NCI-H345 treated with DMSO at 0.1 percent for 48 hours (cell line): ENCODE results near the gene ADH1B.
"Not testable (repeated sequence)": the region's sequence is repeated elsewhere in the genome, so short reads cannot be mapped to it uniquely, and the experiment has no call there.

Source experiments
- DNase-seq: peaks from one replicate; lab custom pipeline; 2025; ENCODE audit not compliant: unreplicated experiment; lab: John Stamatoyannopoulos, UW

Gene ADH1B

GRCh38 chr4:99324979-99325378 is 3.8 kb upstream of the ADH1B start:
- no peak for DNase-seq

- DNase-seq, result no peak
Observed at GRCh38 chr4:99324361-99324760, 3.2 kb upstream of the ADH1B start.

GRCh38 chr4:99323756-99324155 is 2.6 kb upstream of the ADH1B start:
- no peak for DNase-seq

- not testable (repeated sequence) for DNase-seq
Observed at GRCh38 chr4:99317811-99318210, 3.4 kb downstream of the ADH1B start.

GRCh38 chr4:99317354-99317753 is 3.8 kb downstream of the ADH1B start:
- no peak for DNase-seq

GRCh38 chr4:99315839-99316238 is 5.4 kb downstream of the ADH1B start:
- DNase-seq, result no peak

- no peak for DNase-seq
Observed at GRCh38 chr4:99314211-99314610, 7.0 kb downstream of the ADH1B start.

DNA sequence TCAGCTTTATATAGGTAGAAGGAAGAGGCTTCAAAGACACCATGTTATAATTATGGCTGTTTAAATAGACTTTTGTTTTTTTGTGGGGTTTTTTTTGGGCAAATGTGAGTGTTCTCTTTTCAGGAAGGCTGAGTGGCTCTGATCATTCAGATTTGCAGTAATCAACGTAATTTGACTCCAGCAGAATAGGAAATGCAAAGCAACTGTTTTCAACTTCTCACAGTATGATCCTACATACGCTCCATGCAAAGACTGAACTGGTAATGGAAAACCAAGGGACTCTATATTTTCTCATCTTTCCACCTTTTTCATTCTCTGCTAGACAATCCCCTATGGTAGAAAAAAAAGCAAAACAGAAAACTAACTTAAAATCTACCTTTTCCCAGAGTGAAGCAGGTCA is 10.8 kb downstream of the ADH1B start:
- no peak for DNase-seq

DNA sequence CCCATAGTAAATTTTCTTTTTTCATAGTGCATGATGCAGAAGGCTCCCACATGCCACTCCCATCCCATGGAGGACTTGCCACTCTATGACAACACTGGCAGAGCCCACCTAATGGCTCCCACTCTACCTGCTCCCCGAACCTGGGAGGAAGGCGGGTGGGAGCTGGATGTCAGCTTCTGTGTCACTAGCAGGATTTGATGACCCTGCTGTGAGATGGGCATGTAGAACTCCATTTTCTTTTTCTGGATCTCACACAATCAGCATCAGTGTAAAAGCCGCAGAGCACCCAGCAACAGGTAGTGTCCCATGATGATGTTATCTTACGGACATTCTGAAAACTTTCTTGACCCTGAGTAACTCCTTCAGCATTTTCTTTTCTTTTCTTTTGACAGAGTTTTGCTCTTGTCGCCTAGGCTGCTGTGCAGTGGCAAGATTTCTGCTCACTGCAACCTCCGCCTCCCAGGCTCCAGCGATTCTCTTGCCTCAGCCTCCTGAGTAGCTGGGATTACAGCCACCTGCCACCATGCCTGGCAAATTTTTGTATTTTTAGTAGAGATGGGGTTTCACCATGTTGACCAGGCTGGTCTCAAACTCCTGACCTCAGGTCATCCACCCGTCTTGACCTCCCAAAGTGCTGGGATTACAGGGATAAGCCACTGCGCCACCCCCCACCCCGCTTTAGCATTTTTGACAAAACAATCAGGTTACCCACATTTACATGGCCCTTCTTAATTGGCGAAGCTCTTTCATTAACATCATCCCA is 15.4 kb downstream of the ADH1B start:
- no peak for DNase-seq

DNA sequence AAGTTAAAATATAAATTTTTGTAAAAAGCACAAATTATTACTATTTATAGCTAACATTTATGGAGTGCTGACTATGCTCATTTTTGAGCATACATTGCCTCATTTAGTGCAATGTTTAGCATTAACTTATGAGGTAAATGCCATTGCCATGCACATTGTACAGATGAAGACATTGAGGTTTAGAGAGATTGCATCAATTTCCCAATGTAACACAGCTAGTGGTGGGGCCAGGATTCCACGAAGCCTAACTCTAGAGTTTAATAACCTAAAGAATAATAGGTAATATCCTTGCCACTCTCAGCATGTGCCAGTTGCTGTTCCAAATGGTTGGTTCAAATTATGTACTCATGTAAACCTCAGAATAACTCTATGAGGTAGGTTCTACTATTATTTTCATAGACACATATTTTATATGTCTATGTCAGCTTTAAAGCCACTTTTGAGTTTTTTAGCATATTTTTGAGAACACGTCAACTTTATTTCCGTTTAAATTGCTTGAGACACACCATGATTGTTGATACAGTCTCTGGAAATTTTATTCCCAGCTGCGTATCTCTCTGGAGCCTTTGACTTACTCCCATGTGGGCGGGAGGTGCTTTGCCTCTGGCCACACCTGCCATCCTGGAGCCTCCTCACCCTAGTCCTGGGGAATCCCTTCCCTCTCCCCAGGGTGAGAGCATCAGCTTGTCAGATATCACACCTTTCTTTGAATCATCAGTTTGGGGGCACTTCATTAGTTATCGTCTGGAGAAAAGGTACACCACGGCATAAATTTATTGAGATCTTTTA is 19.6 kb downstream of the ADH1B start:
- no peak for DNase-seq

- peak; percentile 19 for DNase-seq
Observed at GRCh38 chr4:99300934-99301333, 20.3 kb downstream of the ADH1B start.

- DNase-seq, result no peak
Observed at GRCh38 chr4:99293357-99293756, 27.8 kb downstream of the ADH1B start.

DNA sequence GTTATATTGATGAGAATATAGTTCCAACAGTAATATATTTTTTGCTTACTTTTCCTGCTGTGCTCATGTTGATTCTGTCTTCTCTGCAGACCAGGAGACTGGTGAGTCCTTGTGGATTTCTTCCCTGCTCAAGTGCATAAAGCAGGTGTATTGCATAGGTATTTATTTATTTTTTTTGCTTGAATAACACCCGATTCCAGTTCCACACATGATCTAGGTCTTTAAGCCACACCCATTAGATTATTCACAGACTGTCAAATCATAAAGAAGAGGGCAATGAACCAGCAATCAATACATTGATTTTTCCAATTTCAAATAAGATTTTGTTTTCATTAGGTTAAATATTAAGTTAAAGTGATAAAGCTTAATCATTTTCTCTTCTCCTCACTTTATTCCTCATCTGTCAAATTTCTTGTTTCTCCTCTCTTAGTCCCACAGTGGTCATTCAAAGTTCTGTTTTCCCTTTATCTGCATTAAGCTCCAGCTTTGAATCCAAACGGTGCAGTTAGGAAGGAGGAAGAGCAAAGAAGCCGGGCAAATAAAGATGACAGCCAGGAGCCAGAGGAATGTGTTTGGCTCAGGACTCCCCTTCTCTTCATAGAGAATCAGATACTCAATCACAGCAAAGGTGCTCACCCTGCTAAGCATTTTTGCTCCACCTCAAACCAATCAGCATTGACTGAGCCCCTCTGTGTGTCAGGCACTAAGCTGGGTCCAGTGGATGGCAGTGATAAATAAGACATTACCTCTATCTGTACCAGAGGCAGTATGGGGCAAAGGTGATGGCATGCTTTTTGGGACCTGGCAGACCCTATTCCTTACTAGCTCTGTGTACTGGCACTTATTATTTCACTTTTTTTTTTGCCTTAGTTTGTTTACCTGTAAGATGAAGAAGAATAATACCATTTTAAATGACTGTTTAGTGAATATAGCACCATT is 30.1 kb downstream of the ADH1B start, which contains the start of gene ADH1A:
ADH1A (minus strand) TSS at position 138 of the 939 bp plus-strand sequence; CDS start at position 67, 71 bp downstream.
- DNase-seq, result no peak

GRCh38 chr4:99285387-99285786 is 35.8 kb downstream of the ADH1B start:
- no peak for DNase-seq

- no peak for DNase-seq
Observed at GRCh38 chr4:99282731-99283130, 38.5 kb downstream of the ADH1B start.

DNA sequence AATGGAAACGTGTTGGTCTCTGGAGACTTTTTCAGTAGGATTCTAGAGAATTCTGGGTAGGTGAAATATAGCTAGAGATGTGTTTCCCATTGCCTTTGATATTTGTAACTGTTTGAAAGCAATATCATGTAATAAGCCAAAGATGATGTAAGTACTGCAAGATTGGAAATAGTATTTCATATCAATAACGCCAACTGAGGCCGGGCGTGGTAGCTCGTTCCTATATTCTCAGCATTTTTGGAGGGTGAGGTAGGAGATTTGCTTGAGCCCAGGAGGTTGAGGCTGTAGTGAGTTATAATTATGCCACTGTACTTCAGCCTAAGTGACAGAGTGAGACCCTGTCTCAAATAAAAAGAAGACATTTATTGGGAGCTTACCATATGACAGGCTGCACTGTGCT is 39.9 kb downstream of the ADH1B start:
- no peak for DNase-seq

GRCh38 chr4:99276417-99276816 is 44.8 kb downstream of the ADH1B start:
- no peak for DNase-seq

DNA sequence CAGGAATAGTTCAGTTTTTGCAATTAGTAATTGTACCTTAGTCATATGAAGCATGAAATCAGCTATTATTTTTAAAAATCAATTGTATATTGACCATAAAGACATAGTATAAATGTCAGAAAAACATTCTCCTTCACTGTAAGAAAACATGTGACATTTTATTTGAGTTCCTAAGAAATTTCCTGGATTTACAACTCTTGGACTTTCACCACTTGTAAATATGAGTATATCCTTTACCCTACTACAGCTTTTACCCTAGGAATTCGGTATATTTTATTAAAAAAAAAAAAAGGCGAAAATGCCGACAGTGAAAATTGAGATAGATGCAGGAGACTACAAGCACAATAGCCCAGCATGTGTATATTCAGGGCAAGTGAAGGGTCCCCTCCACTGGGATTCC is 45.3 kb downstream of the ADH1B start:
- DNase-seq, result no peak

DNA sequence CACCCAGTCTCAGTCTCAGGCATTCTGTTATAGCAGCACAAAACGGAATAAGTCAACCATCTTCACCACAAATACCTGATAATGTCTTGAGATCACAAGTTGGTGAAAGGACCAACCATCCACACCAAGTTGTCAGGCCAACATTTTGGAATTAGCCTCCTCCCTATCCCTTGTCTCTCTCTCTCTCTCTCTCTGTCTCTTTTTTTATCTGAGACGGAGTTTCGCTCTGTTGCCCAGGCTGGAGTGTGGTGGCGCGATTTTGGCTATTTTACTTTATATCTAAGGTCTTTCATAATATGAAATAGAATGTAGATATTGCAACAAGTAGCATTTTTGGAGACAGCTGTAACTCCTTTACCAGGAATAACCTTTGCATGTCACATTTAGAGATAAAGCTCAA is 46.2 kb downstream of the ADH1B start:
- DNase-seq, result no peak

GRCh38 chr4:99273704-99274103 is 47.5 kb downstream of the ADH1B start:
- no peak for DNase-seq

GRCh38 chr4:99264927-99265326 is 56.3 kb downstream of the ADH1B start:
- no peak for DNase-seq
